Ecto neural progenitor cell (in vitro differentiated cells): Measurements from ENCODE around the gene SLC4A1.

Source experiments
- DNase-seq: peaks from one replicate; pipeline ENCODE4 v3.0.0-alpha.2; 2018; ENCODE audit warnings: low spot score

The SLC4A1 gene

GRCh38 chr17:44283344-44284023 is 15.5 kb upstream of the SLC4A1 start:
- no peak for DNase-seq

GRCh38 chr17:44282264-44282663 is 14.3 kb upstream of the SLC4A1 start:
- DNase-seq = no peak

- DNase-seq = no peak
Measured at GRCh38 chr17:44281570-44281969, 13.6 kb upstream of the SLC4A1 start.

GRCh38 chr17:44280392-44280937 is 12.5 kb upstream of the SLC4A1 start:
- DNase-seq = no peak

- DNase-seq = no peak
Measured at GRCh38 chr17:44279666-44280391, 11.9 kb upstream of the SLC4A1 start.

- no peak for DNase-seq
Measured at GRCh38 chr17:44279346-44279665, 11.4 kb upstream of the SLC4A1 start.

GRCh38 chr17:44277976-44278375 is 10.0 kb upstream of the SLC4A1 start:
- no peak for DNase-seq

- DNase-seq = no peak
Measured at GRCh38 chr17:44273607-44274006, 5.7 kb upstream of the SLC4A1 start.

- no peak for DNase-seq
Measured at GRCh38 chr17:44272954-44273353, 5.0 kb upstream of the SLC4A1 start.

GRCh38 chr17:44272321-44272951 is 4.5 kb upstream of the SLC4A1 start:
- no peak for DNase-seq

GRCh38 chr17:44269535-44270240 is 1.8 kb upstream of the SLC4A1 start:
- no peak for DNase-seq

- DNase-seq = peak; percentile 48
Measured at GRCh38 chr17:44268709-44269534, 987 bp upstream of the SLC4A1 start.

- DNase-seq = no peak
Measured at GRCh38 chr17:44267165-44267455, 825 bp downstream of the SLC4A1 start.

- DNase-seq = no peak
Measured at GRCh38 chr17:44266402-44267164, 1.4 kb downstream of the SLC4A1 start.

GRCh38 chr17:44263345-44263902 is 4.5 kb downstream of the SLC4A1 start:
- no peak for DNase-seq

GRCh38 chr17:44262654-44263225 is 5.2 kb downstream of the SLC4A1 start:
- no peak for DNase-seq

GRCh38 chr17:44260296-44260695 is 7.6 kb downstream of the SLC4A1 start:
- DNase-seq = no peak

GRCh38 chr17:44258811-44259351 is 9.1 kb downstream of the SLC4A1 start:
- no peak for DNase-seq

GRCh38 chr17:44257815-44258760 is 9.8 kb downstream of the SLC4A1 start:
- DNase-seq = no peak
